ACC112 (cell line): ENCODE data around the gene EXD3.

Experiments used
- H2AFZ ChIP-seq: fragments of 200-600 bp; sonication (generic); one replicate; pipeline ENCODE4 v1.6.0; 2017; ENCODE audit warnings: antibody characterized with exemption, low read length; ENCODE audit not compliant: unreplicated experiment
- H3K27ac ChIP-seq: fragments of 200-600 bp; sonication (generic); 2 replicates; pipeline ENCODE4 v1.5.1; 2014; ENCODE audit warnings: low read depth, mild to moderate bottlenecking, antibody characterized with exemption, low read length, moderate library complexity
- H3K27me3 ChIP-seq: fragments of 200-600 bp; sonication (generic); 2 replicates; pipeline ENCODE4 v1.6.1; 2014; ENCODE audit warnings: mild to moderate bottlenecking, antibody characterized with exemption, low read length, moderate library complexity, mixed read lengths; ENCODE audit not compliant: insufficient read depth
- H3K36me3 ChIP-seq: fragments of 200-600 bp; sonication (generic); 2 replicates; pipeline ENCODE4 v1.6.1; 2016; ENCODE audit warnings: mild to moderate bottlenecking, antibody characterized with exemption, low read length, moderate library complexity, mixed read lengths; ENCODE audit not compliant: insufficient read depth
- H3K4me1 ChIP-seq: fragments of 200-600 bp; sonication (generic); one replicate; pipeline ENCODE4 v1.6.1; 2016; ENCODE audit warnings: low read length, mixed read lengths; ENCODE audit not compliant: insufficient read depth, unreplicated experiment, control insufficient read depth
- H3K4me3 ChIP-seq: fragments of 200-600 bp; sonication (generic); 2 replicates; pipeline ENCODE4 v1.5.1; 2014; ENCODE audit warnings: mild to moderate bottlenecking, low read depth, low read length
- H3K79me2 ChIP-seq: fragments of 200-600 bp; sonication (generic); one replicate; pipeline ENCODE4 v1.6.0; 2016; ENCODE audit warnings: low read length; ENCODE audit not compliant: control insufficient read depth, unreplicated experiment, insufficient read depth

The EXD3 gene

DNA sequence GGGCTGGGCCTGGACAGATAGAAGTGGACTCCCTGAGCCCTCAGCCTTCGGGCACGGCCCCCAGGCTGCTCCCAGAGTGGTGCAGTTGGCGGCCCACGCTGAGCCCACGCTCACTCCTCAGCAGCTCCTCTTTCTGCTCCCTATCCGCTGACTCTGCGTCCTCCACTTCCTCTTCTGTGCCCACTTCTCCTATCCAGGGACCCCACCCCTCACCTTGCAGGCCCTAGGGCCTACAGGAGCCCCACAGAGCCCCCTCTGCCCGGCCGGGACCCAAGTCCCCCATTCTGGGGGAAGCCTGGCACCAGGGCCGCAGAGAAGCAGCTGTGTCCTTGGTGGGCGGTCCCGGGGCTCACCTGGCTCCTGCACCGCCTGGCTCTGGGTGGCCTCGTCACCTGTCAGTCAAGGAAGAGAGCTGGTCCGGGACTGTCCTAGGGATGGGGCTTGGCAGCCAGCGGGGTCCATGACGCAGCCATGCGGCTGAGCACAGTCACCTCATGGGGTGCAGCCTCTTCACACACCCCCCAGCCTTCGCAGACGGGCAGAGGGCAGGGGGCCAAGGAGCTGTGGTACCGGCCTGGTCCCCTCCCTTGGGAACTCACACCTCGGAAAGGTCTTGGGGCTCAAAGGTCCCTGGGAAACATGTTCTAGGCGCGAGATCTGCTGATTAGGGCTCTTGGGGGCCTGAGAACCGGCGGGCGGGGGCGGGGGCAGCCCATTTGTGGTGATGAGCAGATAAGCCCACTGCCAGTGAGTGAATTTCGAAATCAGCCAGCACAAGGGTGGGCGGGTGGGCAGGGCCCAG, 115.5 kb downstream of the EXD3 start:
- no peak overlapping the region for H3K4me3 ChIP-seq
- H3K36me3 ChIP-seq = no peaks in the 10 kb centered on the region
- H2AFZ ChIP-seq = no peak overlapping the region
- no peaks in the 10 kb centered on the region for H3K79me2 ChIP-seq
- peaks cover 5% of the 10 kb centered on the region for H3K4me1 ChIP-seq
- no peak overlapping the region for H3K27ac ChIP-seq
- H3K27me3 ChIP-seq = no peaks in the 10 kb centered on the region

DNA sequence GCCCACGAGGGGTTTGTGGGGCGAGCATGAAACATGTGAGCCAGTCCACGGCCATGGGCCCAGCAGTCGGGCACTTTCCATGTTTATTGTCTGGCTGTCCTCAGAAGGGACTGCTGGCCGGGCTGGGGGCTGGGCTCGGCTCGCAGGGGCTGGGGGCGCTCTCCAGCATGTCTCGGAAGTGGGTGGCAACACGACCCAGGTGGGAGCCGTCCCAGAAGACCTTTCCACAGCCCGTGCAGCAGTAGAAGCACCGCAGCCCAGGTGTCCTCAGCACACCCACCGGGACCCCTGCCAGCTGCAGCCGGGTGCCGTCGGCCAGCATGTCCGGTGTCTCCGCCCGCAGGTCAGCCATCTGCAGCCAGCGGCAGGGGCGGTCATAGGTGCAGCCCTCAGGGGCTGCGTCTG, 116.1 kb downstream of the EXD3 start:
- no peak overlapping the region for H3K27ac ChIP-seq
- H3K27me3 ChIP-seq = no peaks in the 10 kb centered on the region
- H3K4me3 ChIP-seq = no peak overlapping the region
- H2AFZ ChIP-seq = no peak overlapping the region
- H3K79me2 ChIP-seq = no peaks in the 10 kb centered on the region
- peaks cover 5% of the 10 kb centered on the region for H3K4me1 ChIP-seq
- H3K36me3 ChIP-seq = no peaks in the 10 kb centered on the region

- no peak overlapping the region for H3K4me3 ChIP-seq
- H3K27ac ChIP-seq = no peak overlapping the region
- peaks cover 5% of the 10 kb centered on the region for H3K4me1 ChIP-seq
- H3K79me2 ChIP-seq = no peaks in the 10 kb centered on the region
- H2AFZ ChIP-seq = no peak overlapping the region
- no peaks in the 10 kb centered on the region for H3K36me3 ChIP-seq
- no peaks in the 10 kb centered on the region; the same call in 1 of the 2 replicates for H3K27me3 ChIP-seq
These were observed 116.7 kb downstream of the EXD3 start for GRCh38 chr9:137306066-137306849.

DNA sequence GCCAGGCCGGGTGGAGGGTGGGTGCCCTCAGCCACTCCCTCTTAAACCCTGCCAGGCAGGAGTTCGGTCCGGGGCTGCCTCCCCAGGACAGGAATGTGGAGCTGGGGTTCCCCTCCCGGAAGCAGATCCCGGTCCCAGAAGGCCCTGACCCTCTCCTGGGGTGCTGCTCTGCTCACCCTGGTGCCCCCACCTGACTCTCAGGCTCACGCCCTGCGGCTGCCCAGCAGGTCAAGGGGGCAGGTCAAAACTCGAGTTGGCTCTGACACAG, 117.2 kb downstream of the EXD3 start:
- Histone ChIP-seq H3K36me3 (no peaks in the 10 kb centered on the region), H2AFZ (no peak overlapping the region), H3K79me2 (no peaks in the 10 kb centered on the region), H3K4me3 (no peak overlapping the region), H3K27ac (no peak overlapping the region), H3K4me1 (peaks cover 5% of the 10 kb centered on the region), H3K27me3 (peaks cover 4% of the 10 kb centered on the region; the same call in 1 of the 2 replicates)

- Histone ChIP-seq H3K79me2 (no peaks in the 10 kb centered on the region), H3K4me3 (no peak overlapping the region), H3K27ac (no peak overlapping the region), H3K36me3 (no peaks in the 10 kb centered on the region), H2AFZ (no peak overlapping the region), H3K4me1 (peaks cover 5% of the 10 kb centered on the region), H3K27me3 (peaks cover 9% of the 10 kb centered on the region)
These were observed 117.7 kb downstream of the EXD3 start for GRCh38 chr9:137305060-137305797.

DNA sequence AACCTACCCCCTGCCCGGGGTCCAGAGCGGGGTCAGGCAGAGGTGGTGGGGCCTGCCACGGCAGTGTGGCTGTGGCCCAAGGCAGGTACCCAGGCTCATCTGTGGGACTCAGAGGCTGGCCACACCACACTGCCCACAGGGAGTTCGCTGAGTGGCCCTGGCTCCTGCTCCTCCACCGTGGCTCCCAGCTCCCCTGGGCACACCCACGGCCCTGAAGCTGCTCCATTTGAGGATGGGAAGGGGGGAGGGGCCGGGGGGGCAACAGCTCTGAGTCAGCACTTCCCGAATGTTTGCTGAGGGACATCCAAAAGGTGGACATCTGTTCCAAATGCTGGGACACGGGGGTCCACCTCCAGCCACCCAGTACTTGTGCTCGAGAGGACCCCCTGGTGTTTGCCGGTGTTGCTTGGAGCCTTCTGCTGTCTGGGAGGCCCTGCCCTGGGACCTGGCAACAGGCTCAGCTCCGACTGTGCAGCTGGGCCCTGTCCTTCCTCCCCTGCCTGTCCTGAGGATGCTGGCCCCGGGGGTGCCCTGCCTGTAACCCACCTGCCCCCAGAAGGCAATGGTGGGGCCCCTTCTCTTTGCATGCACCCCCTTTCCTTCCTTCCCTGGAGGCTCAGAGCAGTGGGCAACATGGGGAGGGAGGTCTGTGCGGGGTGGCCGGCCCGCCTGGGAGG, 118.4 kb downstream of the EXD3 start:
- peaks cover 5% of the 10 kb centered on the region for H3K4me1 ChIP-seq
- H3K27ac ChIP-seq = no peak overlapping the region
- no peaks in the 10 kb centered on the region for H3K79me2 ChIP-seq
- H3K4me3 ChIP-seq = no peak overlapping the region
- H3K27me3 ChIP-seq = peaks cover 16% of the 10 kb centered on the region
- H3K36me3 ChIP-seq = no peaks in the 10 kb centered on the region
- no peak overlapping the region for H2AFZ ChIP-seq

GRCh38 chr9:137303893-137304382, 119.0 kb downstream of the EXD3 start:
- Histone ChIP-seq H3K36me3 (no peaks in the 10 kb centered on the region), H3K27me3 (peaks cover 22% of the 10 kb centered on the region), H3K79me2 (no peaks in the 10 kb centered on the region), H3K4me3 (no peak overlapping the region), H3K4me1 (peaks cover 5% of the 10 kb centered on the region), H2AFZ (no peak overlapping the region), H3K27ac (no peak overlapping the region)

GRCh38 chr9:137303151-137303892, 119.6 kb downstream of the EXD3 start:
- Histone ChIP-seq H2AFZ (no peak overlapping the region), H3K36me3 (no peaks in the 10 kb centered on the region), H3K79me2 (no peaks in the 10 kb centered on the region), H3K27ac (no peak overlapping the region), H3K4me1 (peaks cover 5% of the 10 kb centered on the region), H3K27me3 (peaks cover 28% of the 10 kb centered on the region), H3K4me3 (peak overlapping the region; percentile 73; the same call in 1 of the 2 replicates)

- Histone ChIP-seq H3K4me1 (peaks cover 5% of the 10 kb centered on the region), H3K79me2 (no peaks in the 10 kb centered on the region), H3K36me3 (no peaks in the 10 kb centered on the region), H3K4me3 (peak overlapping the region; percentile 73), H3K27ac (no peak overlapping the region), H3K27me3 (peaks cover 34% of the 10 kb centered on the region), H2AFZ (peak overlapping the region; percentile 23)
These were observed 120.4 kb downstream of the EXD3 start for GRCh38 chr9:137302449-137303150.
